Astrocyte of the cerebellum (primary cell): ENCODE measurements around the gene TRAF5.

Experiments used
- DNase-seq: peaks from one replicate; pipeline ENCODE4 v3.0.0-alpha.2; 2011; ENCODE audit warnings: low read depth
- H3K4me3 ChIP-seq: 2 replicates; pipeline ENCODE4 v1.5.1; 2011; ENCODE audit warnings: mild to moderate bottlenecking, low read depth, low read length, moderate library complexity
- in situ Hi-C: cut with HindIII; loops from 2 replicates; pipeline ENCODE4 v1.10.0; 2017; ENCODE audit warnings: low sequenced_read_pairs
- TF ChIP-seq, protein P1 (sequence below): IDR thresholded peaks from 2 replicates; pipeline ENCODE4 v1.5.1; 2012; ENCODE audit warnings: low read length, low read depth, moderate library complexity, mild to moderate bottlenecking; ENCODE audit errors: missing control alignments

The TRAF5 gene

GRCh38 chr1:211326140-211326527, 499 bp upstream of the TRAF5 start:
- DNase-seq: no peak
- TF ChIP-seq, protein P1, sequence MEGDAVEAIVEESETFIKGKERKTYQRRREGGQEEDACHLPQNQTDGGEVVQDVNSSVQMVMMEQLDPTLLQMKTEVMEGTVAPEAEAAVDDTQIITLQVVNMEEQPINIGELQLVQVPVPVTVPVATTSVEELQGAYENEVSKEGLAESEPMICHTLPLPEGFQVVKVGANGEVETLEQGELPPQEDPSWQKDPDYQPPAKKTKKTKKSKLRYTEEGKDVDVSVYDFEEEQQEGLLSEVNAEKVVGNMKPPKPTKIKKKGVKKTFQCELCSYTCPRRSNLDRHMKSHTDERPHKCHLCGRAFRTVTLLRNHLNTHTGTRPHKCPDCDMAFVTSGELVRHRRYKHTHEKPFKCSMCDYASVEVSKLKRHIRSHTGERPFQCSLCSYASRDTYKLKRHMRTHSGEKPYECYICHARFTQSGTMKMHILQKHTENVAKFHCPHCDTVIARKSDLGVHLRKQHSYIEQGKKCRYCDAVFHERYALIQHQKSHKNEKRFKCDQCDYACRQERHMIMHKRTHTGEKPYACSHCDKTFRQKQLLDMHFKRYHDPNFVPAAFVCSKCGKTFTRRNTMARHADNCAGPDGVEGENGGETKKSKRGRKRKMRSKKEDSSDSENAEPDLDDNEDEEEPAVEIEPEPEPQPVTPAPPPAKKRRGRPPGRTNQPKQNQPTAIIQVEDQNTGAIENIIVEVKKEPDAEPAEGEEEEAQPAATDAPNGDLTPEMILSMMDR: no peak
- in situ Hi-C loops: loop anchor here (25.0 kb wide), 2 partner anchors 186 to 311 kb away; no protein-coding TSS in a partner anchor
- peak overlapping the region; percentile 54 for H3K4me3 ChIP-seq

DNA sequence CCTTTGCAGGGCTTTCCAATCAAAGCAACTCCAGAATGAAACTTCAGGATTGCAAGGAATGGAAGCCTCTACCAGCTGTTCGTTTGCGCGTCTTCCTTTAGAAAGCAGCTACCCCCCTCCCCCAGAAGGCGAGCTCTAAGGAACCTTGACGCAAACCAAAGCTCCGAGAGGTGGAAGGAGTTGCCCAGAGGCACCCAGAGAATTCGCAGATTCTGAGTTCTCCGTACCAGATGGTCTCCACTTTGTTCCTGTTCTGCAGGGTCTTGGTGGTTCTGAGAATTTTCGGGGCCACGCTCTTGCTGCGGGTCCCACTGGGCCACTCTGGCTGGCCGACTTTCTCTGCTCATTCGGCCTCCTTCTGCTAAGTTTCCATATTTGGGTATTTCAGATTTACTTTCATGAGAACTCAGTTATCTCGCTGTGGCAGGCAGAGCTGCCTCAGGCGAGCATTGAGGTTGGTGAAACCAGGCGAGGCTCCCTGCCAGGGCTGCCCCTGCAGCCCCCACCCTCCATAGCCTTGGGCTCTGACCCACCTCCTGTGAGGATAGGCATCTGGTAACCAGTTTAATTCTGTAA, 801 bp downstream of the TRAF5 start:
- TF ChIP-seq, protein P1: no peak
- no peak for DNase-seq
- H3K4me3 ChIP-seq: peak overlapping the region; percentile 54
- in situ Hi-C loops: loop anchor here (25.0 kb wide), 2 partner anchors 185 to 310 kb away; no protein-coding TSS in a partner anchor

DNA sequence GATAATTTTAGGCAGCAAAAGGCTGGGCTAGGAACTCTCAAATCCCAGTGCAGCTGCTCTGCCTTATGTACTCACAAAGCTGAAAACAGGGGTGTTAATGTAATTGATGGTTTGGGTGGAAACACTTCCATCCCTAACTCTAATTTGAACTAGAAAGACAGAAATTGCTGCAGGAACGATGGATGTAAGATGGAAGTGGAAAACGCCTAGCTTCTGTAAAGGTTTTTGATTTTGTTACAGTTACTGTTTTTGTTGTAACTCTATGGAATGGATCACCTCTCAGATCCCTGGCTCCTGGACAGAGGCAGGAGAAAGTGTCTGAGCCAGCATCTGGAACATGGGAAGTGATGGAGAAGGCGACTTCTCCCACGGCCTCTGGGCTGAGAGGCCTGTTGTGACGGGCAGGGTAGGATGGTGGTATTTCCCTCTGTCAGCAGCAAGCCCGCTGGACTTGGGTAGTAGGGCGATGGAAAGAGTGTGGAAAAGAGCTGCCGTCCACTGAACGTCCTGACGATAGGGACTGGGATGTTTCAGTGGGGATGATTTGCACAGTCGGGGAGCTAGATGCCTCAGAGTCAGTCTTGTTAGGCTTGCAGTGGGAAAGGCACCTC, 1.6 kb downstream of the TRAF5 start:
- no peak overlapping the region for H3K4me3 ChIP-seq
- in situ Hi-C loops: loop anchor here (25.0 kb wide), 2 partner anchors 184 to 309 kb away; no protein-coding TSS in a partner anchor
- TF ChIP-seq, protein P1: no peak
- DNase-seq: no peak

DNA sequence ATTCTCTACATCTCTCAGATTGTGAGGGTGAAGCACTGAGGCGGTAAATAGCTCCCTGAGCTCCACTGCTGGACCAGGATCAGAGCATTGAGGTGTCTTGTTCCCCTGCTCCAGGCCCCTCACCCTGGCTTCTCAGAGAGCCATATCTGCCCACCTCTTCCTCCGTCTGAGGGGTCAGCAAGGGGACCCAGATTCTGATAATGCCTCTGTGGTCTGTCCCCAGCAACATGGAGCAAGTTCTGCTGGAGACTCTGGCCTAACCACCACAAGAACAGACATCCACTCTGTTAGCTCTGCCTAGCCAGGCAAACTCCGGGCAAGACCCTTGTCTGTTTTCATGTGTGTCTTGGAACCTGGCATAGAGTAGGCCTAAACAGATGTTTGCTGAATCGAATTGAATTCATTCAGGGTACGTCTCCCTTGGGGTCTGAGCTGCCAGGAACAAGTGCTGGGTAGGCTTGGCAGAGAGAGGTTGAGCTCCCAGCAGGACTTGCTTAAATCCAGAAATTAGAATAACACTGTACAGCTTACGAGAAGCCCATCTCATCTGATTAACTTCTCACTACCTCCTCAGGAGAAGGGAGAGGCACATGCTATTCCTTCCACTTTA, 2.3 kb downstream of the TRAF5 start:
- TF ChIP-seq, protein P1: no peak
- in situ Hi-C loops: loop anchor here (25.0 kb wide), 2 partner anchors 183 to 308 kb away; no protein-coding TSS in a partner anchor
- no peak overlapping the region for H3K4me3 ChIP-seq
- no peak for DNase-seq

DNA sequence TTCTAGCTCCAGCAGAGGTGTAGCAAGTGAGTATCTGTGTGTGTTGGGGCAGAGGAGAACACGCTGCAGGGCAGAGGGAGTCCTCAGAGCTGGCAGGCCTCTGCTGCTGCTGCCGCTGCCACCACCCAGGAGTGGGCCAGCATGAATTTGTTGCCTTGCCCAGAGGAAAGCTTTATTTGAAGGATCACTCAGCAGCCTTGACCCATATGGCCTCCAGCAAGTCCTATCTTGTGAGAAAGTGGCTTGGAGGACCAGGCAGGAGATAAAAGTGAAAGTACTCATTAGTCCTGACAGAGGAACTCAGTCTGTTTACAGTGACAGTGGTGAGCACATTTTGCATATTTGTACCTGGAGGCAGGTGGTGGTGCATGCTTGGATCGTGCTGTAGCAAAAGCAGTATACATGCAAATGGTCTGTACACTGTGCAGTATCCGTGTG, 3.1 kb downstream of the TRAF5 start:
- H3K4me3 ChIP-seq: no peak overlapping the region
- in situ Hi-C loops: loop anchor here (25.0 kb wide), 2 partner anchors 183 to 308 kb away; no protein-coding TSS in a partner anchor
- TF ChIP-seq, protein P1: no peak
- no peak for DNase-seq

DNA sequence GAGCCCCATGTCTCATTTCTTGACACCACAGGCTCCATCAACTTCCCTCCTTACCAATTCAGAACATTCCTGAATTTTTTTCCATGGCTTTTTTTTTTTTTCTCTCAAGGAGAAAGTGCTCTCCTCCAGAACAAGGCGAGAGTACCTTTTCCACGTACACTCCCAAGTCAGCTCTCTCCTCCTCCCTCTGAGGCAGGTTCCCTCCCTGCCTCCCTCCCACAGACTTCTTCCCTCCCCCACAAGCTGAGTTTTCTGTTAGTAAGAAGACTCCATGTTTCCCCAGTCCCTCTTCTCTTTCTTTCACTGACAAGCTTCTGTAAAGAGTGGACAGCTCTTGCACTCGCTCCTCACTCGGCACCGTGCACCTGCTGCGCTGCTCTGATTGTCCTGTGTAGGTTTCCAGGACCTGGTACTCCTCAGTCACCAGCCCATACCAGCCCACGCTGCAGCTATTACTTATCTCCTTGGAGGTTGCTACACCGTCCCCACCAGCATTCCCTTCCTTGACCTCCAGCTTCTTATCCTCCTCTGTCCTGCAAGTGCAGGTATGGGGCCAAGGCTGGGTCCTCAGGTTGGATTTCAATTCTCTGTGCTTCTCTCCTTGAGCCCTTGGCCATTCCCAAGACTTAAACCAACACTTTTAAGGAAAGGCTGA, 3.8 kb downstream of the TRAF5 start:
- TF ChIP-seq, protein P1: no peak
- in situ Hi-C loops: loop anchor here (25.0 kb wide), 2 partner anchors 182 to 307 kb away; no protein-coding TSS in a partner anchor
- no peak for DNase-seq
- no peak overlapping the region for H3K4me3 ChIP-seq
